Activated T-helper 2 cell treated with anti-CD3 and anti-CD28 coated beads, Interferon-gamma antibody, Interleukin-2, Interleukin-4, amounts not matched to agents 10 μg/mL and 5 μg/mL and 100 μg/mL, durations not matched to agents 14 hours and 24 hours and 36 hours (primary cell): ENCODE results near the gene DCC. TPM values are rescaled to one million over a fixed set of nuclear protein-coding genes. Genes with fewer than 3 reads are reported as not detected.

Experiments
- DNase-seq: peaks from one replicate; pipeline ENCODE4 v3.0.0; 2021; ENCODE audit warnings: low spot score
- H3K27ac Mint-ChIP-seq: one replicate; pipeline ENCODE4 v1.8.0; 2021; ENCODE audit warnings: mixed read lengths
- H3K27me3 Mint-ChIP-seq: one replicate; pipeline ENCODE4 v1.8.0; 2021; ENCODE audit warnings: low read depth, mixed read lengths
- H3K36me3 Mint-ChIP-seq: one replicate; pipeline ENCODE4 v1.8.0; 2021; ENCODE audit warnings: low read depth, mixed read lengths
- H3K4me1 Mint-ChIP-seq: one replicate; pipeline ENCODE4 v1.8.0; 2021; ENCODE audit warnings: low read depth, mixed read lengths
- H3K4me3 Mint-ChIP-seq: one replicate; pipeline ENCODE4 v1.8.0; 2021; ENCODE audit warnings: low read depth, mild to moderate bottlenecking, moderate library complexity, mixed read lengths
- H3K9me3 Mint-ChIP-seq: one replicate; pipeline ENCODE4 v1.8.0; 2021; ENCODE audit warnings: mixed read lengths
- intact Hi-C: fragments of 100-400 bp; cut with micrococcal nuclease; formaldehyde crosslinking; loops from one replicate; pipeline ENCODE4 v1.15.1; 2023
- total RNA-seq: library from RNA; stranded (reverse); gene quantifications from 2 replicates; pipeline ENCODE4 v1.2.3, GENCODE V29; 2022

The DCC gene
- total RNA-seq, 1 donor from 2014 or later = not detected

DNA sequence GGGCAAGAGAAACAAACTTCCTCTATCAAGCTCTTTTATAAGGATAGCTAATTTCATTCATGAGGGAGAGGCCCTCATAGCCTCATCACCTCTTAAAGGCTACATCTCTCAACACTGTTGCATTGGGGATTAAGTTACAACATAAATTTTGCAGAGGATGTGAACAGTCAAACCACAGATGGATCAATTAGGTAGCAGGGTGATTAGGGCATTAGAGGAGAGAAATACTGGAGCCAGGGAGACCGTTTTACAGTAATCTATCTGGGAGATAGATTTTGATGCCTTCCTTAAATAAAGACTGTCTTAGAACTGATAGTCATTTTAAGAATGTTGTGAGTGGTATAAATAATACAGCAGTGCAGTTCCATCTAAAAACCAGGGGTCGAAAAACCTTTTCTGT lies 258.9 kb downstream of the DCC start:
- no peak for DNase-seq
- Mint-ChIP-seq H3K4me1 (no peaks in the 10 kb centered on the region), H3K36me3 (no peaks in the 10 kb centered on the region), H3K4me3 (no peak overlapping the region), H3K27me3 (no peaks in the 10 kb centered on the region), H3K27ac (no peak overlapping the region), H3K9me3 (peaks cover 20% of the 10 kb centered on the region)
- intact Hi-C loops = no loop called here

DNA sequence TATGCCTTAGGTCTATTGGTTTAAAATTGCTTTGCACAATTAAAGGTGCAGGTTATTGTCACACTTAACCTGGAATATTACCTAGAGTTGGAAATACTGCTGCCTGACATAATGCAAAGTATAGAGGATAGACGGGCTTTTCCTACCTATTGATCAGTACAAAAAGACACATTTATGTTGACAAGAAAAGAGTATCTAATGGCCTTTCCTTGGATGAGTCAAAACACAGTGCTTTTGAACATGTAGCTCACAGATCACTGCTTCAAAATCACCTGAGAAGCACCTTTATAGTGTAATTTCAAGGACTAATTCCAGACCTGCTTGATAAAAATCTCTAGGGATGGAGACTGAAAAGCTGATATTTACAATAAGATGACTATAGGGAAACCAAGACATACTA lies 262.8 kb downstream of the DCC start:
- H3K9me3 Mint-ChIP-seq = peaks cover 6% of the 10 kb centered on the region
- no peaks in the 10 kb centered on the region for H3K4me1 Mint-ChIP-seq
- H3K36me3 Mint-ChIP-seq = no peaks in the 10 kb centered on the region
- H3K27ac Mint-ChIP-seq = no peak overlapping the region
- intact Hi-C loops = no loop called here
- H3K4me3 Mint-ChIP-seq = no peak overlapping the region
- no peak for DNase-seq
- H3K27me3 Mint-ChIP-seq = no peaks in the 10 kb centered on the region

DNA sequence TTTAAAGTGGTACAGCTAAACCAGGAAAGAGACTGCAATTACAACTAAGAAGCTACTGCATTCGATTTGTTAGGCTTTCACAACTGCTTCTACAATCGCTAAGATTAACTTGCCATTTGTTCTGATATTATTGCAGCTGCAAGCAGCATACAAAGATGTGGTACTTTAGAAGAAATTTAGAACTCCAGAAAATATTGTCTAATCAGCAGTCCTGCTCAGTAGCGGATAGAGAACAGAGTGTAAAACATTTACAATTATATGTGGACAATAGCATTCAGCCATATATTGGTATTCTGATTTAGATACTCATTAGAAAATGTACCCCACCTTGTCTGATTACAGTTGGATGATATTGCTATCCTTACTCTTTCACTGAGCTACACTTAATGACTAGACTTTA lies 265.3 kb downstream of the DCC start:
- no peak for DNase-seq
- H3K36me3 Mint-ChIP-seq = no peaks in the 10 kb centered on the region
- no peak overlapping the region for H3K4me3 Mint-ChIP-seq
- no peaks in the 10 kb centered on the region for H3K4me1 Mint-ChIP-seq
- H3K9me3 Mint-ChIP-seq = no peaks in the 10 kb centered on the region
- no peak overlapping the region for H3K27ac Mint-ChIP-seq
- intact Hi-C loops = no loop called here
- no peaks in the 10 kb centered on the region for H3K27me3 Mint-ChIP-seq

DNA sequence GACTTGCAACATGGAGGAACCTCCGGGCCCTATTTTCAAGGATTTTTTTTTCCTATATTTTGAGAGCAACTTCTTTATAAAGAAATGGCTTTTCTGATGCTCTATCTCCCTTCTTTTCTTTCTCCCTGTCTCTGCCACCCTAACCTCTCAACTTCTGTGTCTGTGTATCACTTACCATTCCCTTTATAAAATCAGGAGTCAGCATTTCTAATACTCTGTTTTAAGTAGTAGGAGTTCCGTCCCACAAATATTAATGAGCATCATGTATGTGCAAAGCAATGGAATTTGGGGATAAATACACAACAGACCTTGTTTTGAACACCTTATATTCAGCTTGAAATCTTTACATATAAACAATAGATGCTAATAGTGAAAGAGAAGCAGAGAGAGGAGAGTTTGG lies 268.0 kb downstream of the DCC start:
- peaks cover 5% of the 10 kb centered on the region for H3K9me3 Mint-ChIP-seq
- intact Hi-C loops = no loop called here
- H3K36me3 Mint-ChIP-seq = no peaks in the 10 kb centered on the region
- no peaks in the 10 kb centered on the region for H3K27me3 Mint-ChIP-seq
- no peak for DNase-seq
- no peak overlapping the region for H3K27ac Mint-ChIP-seq
- H3K4me3 Mint-ChIP-seq = no peak overlapping the region
- no peaks in the 10 kb centered on the region for H3K4me1 Mint-ChIP-seq

DNA sequence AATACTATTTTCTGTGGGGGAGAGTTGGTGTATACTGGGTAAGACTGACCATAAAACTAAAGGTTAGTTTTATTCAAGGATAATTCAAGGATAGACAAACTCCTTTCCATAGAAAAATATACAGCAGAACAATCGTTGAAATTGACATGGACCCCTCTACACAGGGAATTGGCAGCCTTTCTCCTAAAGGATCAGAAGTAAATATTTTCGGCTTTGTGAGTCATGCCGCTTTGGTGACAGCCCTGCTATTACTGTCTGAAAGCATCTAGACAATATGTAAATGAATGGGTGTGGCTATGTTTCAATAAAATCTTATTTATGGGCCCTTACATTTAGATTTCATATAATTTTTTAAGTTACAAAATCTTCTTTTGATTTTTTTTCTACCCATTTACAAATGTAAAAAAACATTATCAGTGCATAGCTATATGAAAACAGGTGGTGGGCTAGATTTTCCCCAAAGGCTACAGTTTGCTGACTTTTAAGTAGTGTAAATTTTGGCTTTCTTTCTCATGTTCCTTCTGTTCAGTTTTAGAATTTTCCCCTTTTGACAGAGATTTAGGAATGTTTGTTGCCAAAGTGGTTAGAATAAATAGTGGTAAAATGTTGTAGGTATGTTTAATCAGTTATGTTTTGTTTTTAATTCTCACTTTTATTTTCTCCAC lies 270.6 kb downstream of the DCC start:
- no peak overlapping the region for H3K27ac Mint-ChIP-seq
- H3K4me1 Mint-ChIP-seq = no peaks in the 10 kb centered on the region
- no peaks in the 10 kb centered on the region for H3K36me3 Mint-ChIP-seq
- no peaks in the 10 kb centered on the region for H3K27me3 Mint-ChIP-seq
- intact Hi-C loops = no loop called here
- H3K4me3 Mint-ChIP-seq = no peak overlapping the region
- DNase-seq = no peak
- H3K9me3 Mint-ChIP-seq = peaks cover 5% of the 10 kb centered on the region

DNA sequence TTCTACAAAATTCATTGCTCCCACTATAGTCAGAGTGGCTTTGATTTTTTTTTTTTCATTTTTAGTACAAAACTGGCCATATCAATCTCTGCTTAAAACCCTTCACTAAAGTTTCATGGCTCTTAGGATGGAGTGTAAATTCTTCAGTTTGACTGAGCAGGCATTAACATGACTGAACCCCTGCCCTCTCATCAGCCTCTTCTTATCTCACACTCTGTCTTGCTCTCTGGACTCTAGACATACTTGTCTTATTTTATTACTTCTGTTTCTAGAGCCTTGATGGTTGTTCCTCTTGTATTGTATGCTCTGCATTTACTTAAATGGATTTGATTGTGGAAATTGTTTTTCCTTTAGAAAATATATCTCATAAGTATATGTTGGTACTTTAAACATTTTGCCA lies 272.4 kb downstream of the DCC start:
- H3K4me3 Mint-ChIP-seq = no peak overlapping the region
- H3K4me1 Mint-ChIP-seq = no peaks in the 10 kb centered on the region
- H3K9me3 Mint-ChIP-seq = peaks cover 5% of the 10 kb centered on the region
- H3K27ac Mint-ChIP-seq = no peak overlapping the region
- DNase-seq = no peak
- intact Hi-C loops = no loop called here
- no peaks in the 10 kb centered on the region for H3K27me3 Mint-ChIP-seq
- no peaks in the 10 kb centered on the region for H3K36me3 Mint-ChIP-seq

DNA sequence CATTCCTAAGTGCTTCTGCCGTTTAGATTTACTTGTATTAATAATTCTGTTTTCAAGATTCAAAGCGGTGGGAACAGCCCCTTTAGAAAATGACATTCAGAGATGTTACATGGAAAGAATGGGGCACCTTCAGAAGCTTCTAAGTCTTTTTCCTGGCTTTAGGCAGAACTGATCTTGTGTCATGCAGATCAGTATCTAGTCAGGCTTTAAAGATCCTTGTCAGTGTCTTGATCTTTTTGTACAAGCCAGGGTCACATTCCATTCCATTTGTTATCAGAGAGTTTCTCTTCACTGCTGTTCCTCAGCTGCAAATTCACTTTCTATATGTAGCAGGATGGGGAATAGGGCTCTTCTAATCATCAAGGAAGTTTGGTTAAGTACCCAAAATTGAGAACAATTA lies 275.3 kb downstream of the DCC start:
- no peaks in the 10 kb centered on the region for H3K36me3 Mint-ChIP-seq
- intact Hi-C loops = no loop called here
- H3K4me1 Mint-ChIP-seq = no peaks in the 10 kb centered on the region
- H3K27ac Mint-ChIP-seq = no peak overlapping the region
- no peak for DNase-seq
- H3K9me3 Mint-ChIP-seq = peaks cover 5% of the 10 kb centered on the region
- H3K4me3 Mint-ChIP-seq = no peak overlapping the region
- H3K27me3 Mint-ChIP-seq = no peaks in the 10 kb centered on the region

DNA sequence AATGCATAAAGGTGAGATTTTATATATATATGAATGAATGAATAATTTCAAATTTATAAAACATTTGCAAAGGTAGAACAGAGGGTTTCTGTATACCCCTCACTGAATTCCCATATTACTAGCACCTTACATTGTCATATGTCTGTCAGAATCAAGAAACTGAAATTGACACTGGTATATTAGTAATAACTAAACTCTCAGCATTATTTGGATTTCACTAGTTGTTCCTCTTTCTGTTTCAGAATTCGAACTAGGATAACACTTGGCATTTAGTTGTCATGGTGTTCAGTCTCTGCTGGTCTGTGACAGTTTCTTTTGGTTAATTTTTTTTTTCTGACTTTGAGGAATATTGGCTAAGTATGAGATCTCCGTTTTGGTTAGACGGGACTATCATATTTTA lies 275.9 kb downstream of the DCC start:
- Mint-ChIP-seq H3K36me3 (no peaks in the 10 kb centered on the region), H3K27ac (no peak overlapping the region), H3K4me3 (no peak overlapping the region), H3K9me3 (peaks cover 5% of the 10 kb centered on the region), H3K4me1 (no peaks in the 10 kb centered on the region), H3K27me3 (no peaks in the 10 kb centered on the region)
- DNase-seq = no peak
- intact Hi-C loops = no loop called here

DNA sequence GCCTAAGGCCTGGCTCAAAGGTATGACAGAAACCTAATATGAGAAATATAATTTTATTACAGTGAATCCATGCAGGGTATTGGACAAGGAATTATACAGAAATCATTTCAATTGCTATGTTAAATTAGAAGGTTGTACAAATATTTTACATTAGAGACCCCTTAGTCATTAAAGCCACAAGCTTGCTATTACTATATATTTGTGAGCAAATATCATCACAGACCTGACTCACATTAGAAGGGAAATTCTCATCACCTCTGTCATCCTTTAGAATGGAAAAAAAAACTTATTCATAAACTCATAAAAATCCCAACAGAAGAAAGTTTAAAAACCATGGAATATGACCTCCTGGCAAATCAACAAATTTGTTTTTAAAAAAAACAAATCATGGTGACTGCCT lies 277.9 kb downstream of the DCC start:
- no peaks in the 10 kb centered on the region for H3K4me1 Mint-ChIP-seq
- H3K27me3 Mint-ChIP-seq = no peaks in the 10 kb centered on the region
- no peak overlapping the region for H3K4me3 Mint-ChIP-seq
- H3K36me3 Mint-ChIP-seq = no peaks in the 10 kb centered on the region
- DNase-seq = no peak
- no peak overlapping the region for H3K27ac Mint-ChIP-seq
- intact Hi-C loops = no loop called here
- no peaks in the 10 kb centered on the region for H3K9me3 Mint-ChIP-seq

DNA sequence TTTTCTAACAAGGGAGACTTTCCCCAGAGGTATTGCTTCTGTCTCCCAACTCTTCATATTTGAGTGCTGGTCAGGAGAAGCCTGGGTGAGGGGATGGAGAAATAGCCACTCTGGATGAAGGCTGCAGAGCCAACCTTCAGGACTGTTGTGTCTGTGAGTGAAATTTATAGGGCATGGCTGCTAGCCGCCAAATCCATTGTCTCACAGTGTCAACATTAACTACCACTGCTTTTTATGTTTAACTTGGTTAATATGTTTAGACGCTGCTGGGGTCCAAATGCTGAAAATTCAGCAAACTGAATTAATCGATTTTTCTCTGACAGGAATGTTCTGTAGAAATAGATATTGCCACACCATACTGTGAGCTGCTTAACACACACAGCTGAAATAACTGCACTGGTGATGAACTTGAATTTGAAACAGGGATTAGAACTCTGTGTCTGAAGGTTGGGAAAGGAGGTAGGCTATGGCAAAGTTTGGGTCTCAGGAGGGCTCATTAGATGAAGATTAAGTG lies 281.0 kb downstream of the DCC start:
- Mint-ChIP-seq H3K27ac (no peak overlapping the region), H3K9me3 (no peaks in the 10 kb centered on the region), H3K4me3 (no peak overlapping the region), H3K27me3 (no peaks in the 10 kb centered on the region), H3K36me3 (no peaks in the 10 kb centered on the region), H3K4me1 (no peaks in the 10 kb centered on the region)
- no peak for DNase-seq
- intact Hi-C loops = no loop called here

DNA sequence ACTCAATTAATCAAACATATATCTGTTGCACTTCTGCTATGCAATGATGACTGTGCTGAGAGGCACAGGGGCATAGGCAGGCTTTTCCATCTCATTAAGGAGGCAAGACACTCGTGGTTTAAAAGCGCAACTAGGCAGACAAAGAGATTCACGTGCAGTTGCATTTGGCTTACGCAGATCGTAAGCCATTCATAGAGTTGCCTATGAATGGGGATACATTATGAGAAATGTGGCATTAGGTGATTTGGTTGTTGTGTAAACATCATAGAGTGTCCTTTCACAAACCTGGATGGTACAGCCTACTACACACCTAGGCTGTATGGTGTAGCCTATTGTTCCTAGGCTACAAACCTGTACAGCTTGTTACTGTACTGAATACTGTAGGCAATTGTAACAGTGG lies 284.7 kb downstream of the DCC start:
- Mint-ChIP-seq H3K36me3 (no peaks in the 10 kb centered on the region), H3K27me3 (no peaks in the 10 kb centered on the region)
- intact Hi-C loops = no loop called here

DNA sequence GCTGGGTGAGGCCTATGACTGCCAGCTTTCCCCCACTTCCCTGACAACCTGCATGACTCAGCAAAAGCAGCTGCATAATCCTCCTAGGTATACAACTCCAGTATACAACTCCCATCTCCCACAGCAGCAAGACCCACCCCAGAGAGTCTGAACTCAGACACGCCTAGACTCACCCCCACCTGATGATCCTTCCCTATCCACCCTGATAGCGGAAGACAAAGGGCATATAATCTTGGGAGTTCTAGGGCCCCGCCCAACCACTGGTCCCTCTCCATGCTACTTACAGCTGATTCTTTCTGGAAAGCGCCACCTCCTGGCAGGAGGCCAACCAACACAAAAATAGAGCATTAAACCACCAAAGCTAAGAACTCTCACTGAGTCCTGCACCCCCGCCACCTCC lies 296.5 kb downstream of the DCC start:
- Mint-ChIP-seq H3K27ac (no peak overlapping the region), H3K36me3 (no peaks in the 10 kb centered on the region), H3K27me3 (no peaks in the 10 kb centered on the region), H3K9me3 (peaks cover 34% of the 10 kb centered on the region), H3K4me3 (no peak overlapping the region), H3K4me1 (no peaks in the 10 kb centered on the region)
- no peak for DNase-seq
- intact Hi-C loops = no loop called here

More for the DNA sequence above, 284.7 kb downstream of the DCC start:
- Mint-ChIP-seq H3K4me3 (no peak overlapping the region), H3K9me3 (no peaks in the 10 kb centered on the region), H3K27ac (no peak overlapping the region), H3K4me1 (no peaks in the 10 kb centered on the region)
- DNase-seq = no peak

DNA sequence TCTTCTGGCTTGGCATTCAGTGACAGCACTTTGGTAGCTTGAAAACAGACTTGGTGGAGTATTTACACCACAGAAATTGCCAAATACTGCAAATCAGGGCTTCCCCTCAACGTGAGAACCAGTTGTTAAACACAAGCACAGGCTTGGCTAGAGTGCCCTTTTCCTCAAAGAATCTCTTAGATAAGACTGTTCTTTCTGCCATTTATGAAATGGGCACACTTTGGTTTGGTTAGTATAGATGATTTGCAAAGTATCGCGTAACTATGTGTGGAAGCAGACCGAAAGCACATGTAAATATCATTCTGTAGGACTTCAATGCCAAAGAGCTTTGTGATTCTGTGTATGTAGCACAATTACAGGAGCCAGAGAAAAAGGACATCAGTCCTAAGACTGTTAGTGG lies 308.2 kb downstream of the DCC start:
- Mint-ChIP-seq H3K36me3 (no peaks in the 10 kb centered on the region), H3K4me1 (no peaks in the 10 kb centered on the region), H3K27ac (no peak overlapping the region), H3K4me3 (no peak overlapping the region), H3K9me3 (peaks cover 22% of the 10 kb centered on the region), H3K27me3 (no peaks in the 10 kb centered on the region)
- no peak for DNase-seq
- intact Hi-C loops = no loop called here

DNA sequence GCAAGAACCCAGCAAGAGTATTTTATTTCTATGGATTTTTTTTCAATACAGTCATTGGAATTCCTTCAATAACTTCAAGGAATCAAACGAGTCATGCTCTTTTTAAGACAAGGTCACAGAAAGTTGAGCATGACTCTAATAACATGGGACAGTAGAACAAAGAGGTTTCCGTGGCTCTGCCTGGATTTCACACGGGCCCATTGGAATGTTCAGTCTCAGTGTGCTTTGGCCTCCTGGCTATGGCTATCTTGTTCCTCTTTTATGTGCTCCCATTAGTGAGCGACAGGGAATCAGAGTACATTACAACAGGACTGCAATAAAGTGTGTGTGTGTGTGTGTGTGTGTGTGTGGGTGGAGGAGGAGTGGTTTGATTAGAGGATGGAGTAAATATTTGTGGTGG lies 312.4 kb downstream of the DCC start:
- no peaks in the 10 kb centered on the region for H3K4me1 Mint-ChIP-seq
- H3K9me3 Mint-ChIP-seq = peaks cover 16% of the 10 kb centered on the region
- no peaks in the 10 kb centered on the region for H3K27me3 Mint-ChIP-seq
- no peak for DNase-seq
- H3K36me3 Mint-ChIP-seq = no peaks in the 10 kb centered on the region
- no peak overlapping the region for H3K4me3 Mint-ChIP-seq
- no peak overlapping the region for H3K27ac Mint-ChIP-seq
- intact Hi-C loops = no loop called here
